HepG2 (cell line): ENCODE results near the gene EVA1C. TPM values are rescaled to one million over a fixed set of nuclear protein-coding genes. Genes with fewer than 3 reads are reported as not detected.

Source experiments
- ATAC-seq: fragments of 200-7000 bp; cut with Tn5 transposase; 3 replicates; pipeline ENCODE4 v1.9.1; 2020; ENCODE audit warnings: mild to moderate bottlenecking, moderate library complexity
- BruUV-seq: library from RNA; stranded (reverse); fragments of 400-500 nt; replicated peaks from 2 replicates; lab custom pipeline; 2021; lab: Mats Ljungman, UMichigan
- CTCF ChIA-PET: fragments of 300-600 bp; formaldehyde crosslinking; extraction: SDS; loops from one replicate; lab custom pipeline; 2021; ENCODE audit warnings: low total read pairs, inconsistent platforms, low intra/inter-chr PET ratio; lab: Yijun Ruan, JAX
- POLR2A ChIA-PET: fragments of 350-600 bp; sonication (Branson Sonifier 250); formaldehyde crosslinking; loops from one replicate; lab custom pipeline; 2020; ENCODE audit warnings: antibody characterized with exemption, inconsistent platforms; lab: Yijun Ruan, JAX
- DNase-seq: peaks from one replicate; pipeline ENCODE4 v3.0.0-alpha.2; 2015; ENCODE audit warnings: low spot score
- FAIRE-seq: peaks from 3 replicates; lab custom pipeline; 2011; peaks lifted over from hg19 to GRCh38; lab: Jason Lieb, UNC
- H2AFZ ChIP-seq: one replicate; pipeline ENCODE4 v1.6.1; 2011; ENCODE audit warnings: low read length, inconsistent platforms
- H3K27ac ChIP-seq: fragments of 300-600 bp; 3 replicates; pipeline ENCODE4 v1.8.0; 2011; ENCODE audit warnings: mixed run types, mild to moderate bottlenecking, mixed read lengths, low read length, inconsistent platforms; ENCODE audit not compliant: insufficient read depth; ENCODE audit errors: extremely low read length
- H3K27me3 ChIP-seq, 2 experiments: fragments of 200-600 bp in 1 of 2; 2 replicates in 1 of 2; 3 replicates in 1 of 2; pipeline versions ENCODE4 v1.6.0 to v1.8.0; 2011; ENCODE audit warnings: low read length in 2 of 2, mild to moderate bottlenecking in 2 of 2, moderate library complexity in 2 of 2, inconsistent platforms in 1 of 2; ENCODE audit not compliant: insufficient read depth in 2 of 2, control insufficient read depth in 1 of 2
- H3K36me3 ChIP-seq, 2 experiments: fragments of 200-600 bp in 1 of 2; replicated peaks in 1 of 2; 2 replicates in 1 of 2; 3 replicates in 1 of 2; pipeline versions ENCODE4 v1.5.1 to v1.8.0; 2011; ENCODE audit warnings: low read length in 2 of 2, inconsistent platforms in 1 of 2; ENCODE audit not compliant: insufficient read depth in 2 of 2, control insufficient read depth in 1 of 2
- H3K4me1 ChIP-seq: 2 replicates; pipeline ENCODE4 v1.5.1; 2012; ENCODE audit warnings: low read length, inconsistent platforms; ENCODE audit not compliant: insufficient read depth
- H3K4me2 ChIP-seq: 2 replicates; pipeline ENCODE4 v1.6.0; 2011; ENCODE audit warnings: low read depth, low read length, inconsistent platforms
- H3K4me3 ChIP-seq, 3 experiments: fragments of 200-600 bp in 1 of 3; sonication (generic), shearing (Covaris generic) in 1 of 3; replicated peaks in 1 of 3; 2 replicates each; pipeline ENCODE4 v1.5.1; 2011 to 2016; ENCODE audit warnings: low read length in 3 of 3, inconsistent platforms in 2 of 3, low read depth in 2 of 3, mild to moderate bottlenecking in 2 of 3, control low read depth in 1 of 3, mixed read lengths in 1 of 3; ENCODE audit not compliant: insufficient read depth in 1 of 3
- H3K79me2 ChIP-seq: one replicate; pipeline ENCODE4 v1.6.1; 2011; ENCODE audit warnings: low read length, inconsistent platforms; ENCODE audit not compliant: insufficient read depth
- H3K9ac ChIP-seq: 2 replicates; pipeline ENCODE4 v1.6.0; 2011; ENCODE audit warnings: mild to moderate bottlenecking, low read depth, low read length, inconsistent platforms; ENCODE audit not compliant: insufficient read depth
- H3K9me3 ChIP-seq: 2 replicates; pipeline ENCODE4 v1.5.1; 2012; ENCODE audit warnings: mild to moderate bottlenecking, low read length
- H4K20me1 ChIP-seq: 2 replicates; pipeline ENCODE4 v1.6.0; 2011; ENCODE audit warnings: inconsistent platforms, mild to moderate bottlenecking, low read length, moderate library complexity; ENCODE audit not compliant: insufficient read depth
- BHLHE40 ChIP-seq: IDR thresholded peaks from 2 replicates; pipeline ENCODE4 v1.6.1; 2011; ENCODE audit warnings: low read length, improper control_type of control experiment
- FOSL2 ChIP-seq: sonication (generic); formaldehyde crosslinking; IDR thresholded peaks from 2 replicates; pipeline ENCODE4 v1.4.0; 2020; ENCODE audit warnings: missing genetic modification reagents
- MBD4 ChIP-seq: IDR thresholded peaks from 2 replicates; pipeline ENCODE4 v1.6.1; 2012; ENCODE audit warnings: low read length, inconsistent platforms, borderline replicate concordance
- MEIS2 ChIP-seq: sonication (generic); formaldehyde crosslinking; IDR thresholded peaks from 2 replicates; pipeline ENCODE4 v1.9.0; 2021; ENCODE audit warnings: mild to moderate bottlenecking, missing genetic modification reagents
- ZNF629 ChIP-seq: sonication (generic); formaldehyde crosslinking; conservative IDR thresholded peaks from 2 replicates; pipeline ENCODE4 v1.5.0; 2020; ENCODE audit warnings: missing genetic modification reagents
- WGBS: methylation state at CpG from one replicate; pipeline ENCODE4 v1.1.6; 2017; ENCODE audit warnings: low lambda C conversion rate; 5-methylcytosine and 5-hydroxymethylcytosine counted together
- in situ Hi-C: cut with HindIII; loops from 2 replicates; pipeline ENCODE4 v1.10.0; 2017; ENCODE audit warnings: low pct_unique_long_range_greater_than_20kb; ENCODE audit not compliant: extremely low pct_ligation_motif_present
- intact Hi-C: fragments of 100-400 bp; cut with micrococcal nuclease; formaldehyde crosslinking; loops from one replicate; pipeline ENCODE4 v1.10.0; 2022; ENCODE audit not compliant: unreplicated experiment
- polyA plus RNA-seq, 8 experiments: library from polyadenylated mRNA; depleted of rRNA in 3 of 8; stranded (reverse) in 7 of 8; unstranded in 1 of 8; fragments of >200 nt; fragmentation: Illumina TruSeq in 4 of 8; extraction: Trizol in 4 of 8; gene quantifications; 2 replicates each; pipeline versions ENCODE4 v1.2.1 to v1.2.3, GENCODE V29; 2011 to 2016; ENCODE audit warnings: low read depth in 4 of 8, missing spikeins in 1 of 8, mixed read lengths in 1 of 8; ENCODE audit not compliant: insufficient read depth in 1 of 8
- total RNA-seq, 5 experiments: library from RNA; depleted of rRNA; stranded (reverse); fragments of >200 nt; fragmentation: Illumina TruSeq; extraction: Trizol; gene quantifications; 2 replicates each; pipeline ENCODE4 v1.2.3, GENCODE V29; 2016; ENCODE audit warnings: low read depth in 1 of 5

EVA1C gene
- total and polyA plus RNA-seq, 2 of the 13 experiments (the other 11 are each of a cell fraction or from before 2014, with no cell fraction given), result 0.29 to 0.34 TPM

DNA sequence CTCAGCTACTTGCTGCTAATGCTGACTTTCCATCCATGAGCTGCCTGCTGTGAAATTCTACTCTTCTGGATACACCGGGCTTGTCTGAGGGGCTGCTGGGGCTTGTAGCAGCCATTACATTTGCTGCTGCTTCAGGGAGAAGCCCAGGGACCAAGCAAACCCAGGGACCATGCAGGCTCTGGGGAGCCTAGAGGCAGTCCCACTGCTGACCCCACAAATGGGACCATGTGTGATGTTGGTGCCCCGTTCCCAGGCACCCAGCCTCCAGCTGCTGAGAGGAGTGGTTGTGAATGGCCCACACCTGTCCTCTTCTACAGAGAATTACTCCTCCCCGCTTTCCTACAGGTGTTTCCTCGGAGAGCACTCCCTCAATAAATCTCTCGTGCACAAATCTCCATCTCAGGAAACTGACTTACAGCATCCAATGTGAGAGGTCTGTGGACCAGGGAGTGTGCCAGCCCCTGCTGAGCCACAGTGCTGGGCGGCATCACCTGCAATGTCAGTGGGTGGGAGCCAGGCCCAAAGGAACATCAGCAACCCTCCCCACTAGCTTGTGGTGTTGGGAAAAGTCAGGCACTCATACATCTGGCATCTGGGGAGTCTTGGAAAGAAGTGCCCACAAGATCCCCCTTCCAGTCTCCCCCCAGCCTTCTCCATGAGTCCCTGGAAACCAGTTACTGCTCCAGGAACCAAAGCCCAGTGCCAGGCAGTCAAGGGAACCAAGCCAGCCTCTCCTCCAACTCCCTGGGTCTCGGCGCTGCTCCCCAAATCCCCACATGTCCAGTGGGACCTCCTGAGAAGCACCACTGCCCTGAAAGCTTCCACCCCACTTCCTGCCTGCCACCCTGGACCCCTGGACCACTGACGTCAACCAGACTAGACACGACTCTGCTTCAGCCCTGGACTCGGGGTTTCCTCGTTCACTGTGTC, 107.7 kb downstream of the EVA1C start (continued):
- TF ChIP-seq MBD4, result no peak
- no peak for TF ChIP-seq MEIS2

DNA sequence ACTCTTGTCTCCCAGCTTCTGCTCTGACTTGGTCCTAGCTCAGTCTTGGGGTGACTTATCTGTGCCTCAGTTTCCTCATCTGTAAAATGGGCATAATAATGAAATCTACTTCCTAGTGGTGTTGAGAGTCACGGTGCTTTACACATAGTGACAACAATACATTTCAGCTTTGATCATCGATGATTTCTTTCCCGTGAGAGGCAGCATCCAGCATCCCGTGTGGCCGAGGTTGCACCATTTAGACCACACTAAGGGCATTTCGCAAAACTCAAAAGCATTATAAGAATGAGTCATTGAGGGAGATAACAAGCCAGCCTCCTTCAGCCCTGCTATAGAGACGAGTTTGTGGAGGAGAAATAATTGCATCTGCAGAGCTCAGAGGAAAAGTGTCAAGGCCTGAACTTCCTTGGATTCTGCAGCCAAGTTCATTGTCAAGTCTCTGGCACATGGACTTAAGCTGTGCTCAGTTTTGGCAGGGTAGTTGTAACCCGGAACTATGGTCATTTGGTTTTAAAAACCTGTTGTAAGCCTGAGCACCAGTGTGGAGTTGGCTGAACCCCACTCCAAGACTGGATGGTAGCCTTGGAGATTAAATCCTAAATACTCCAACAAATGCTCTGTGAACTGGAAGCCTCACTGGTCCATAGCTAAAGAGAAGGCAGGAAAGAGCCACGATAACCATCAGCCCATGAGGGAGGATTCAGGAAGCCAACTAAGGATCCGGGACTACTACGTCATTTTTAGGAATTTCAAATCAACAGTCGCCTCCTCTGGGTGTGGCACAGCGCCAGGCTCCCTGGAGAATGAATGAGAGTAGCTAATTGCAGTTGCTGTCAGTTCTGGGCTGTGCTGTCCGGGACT, 108.6 kb downstream of the EVA1C start:
- H3K4me3 ChIP-seq, result no peak overlapping the region
- H3K27me3 ChIP-seq, result no peaks in the 10 kb centered on the region
- in situ Hi-C loops, result no loop called here
- DNase-seq (no peak), ATAC-seq (no peak), FAIRE-seq (no peak)
- no peaks in the 10 kb centered on the region for H3K79me2 ChIP-seq
- BruUV-seq, result no TSS peak
- H3K27ac ChIP-seq, result no peak overlapping the region
- peaks cover 39% of the 10 kb centered on the region for H3K4me1 ChIP-seq
- TF ChIP-seq BHLHE40 (no peak), FOSL2 (CRISPR knock-in tag) (0 out of 2 replicates have a peak, but pooled peaks have one; percentile 20), ZNF629 (CRISPR knock-in tag) (peak; percentile 65)
- no peak overlapping the region for H3K4me2 ChIP-seq
- H3K36me3 ChIP-seq, result no peaks in the 10 kb centered on the region
- no peaks in the 10 kb centered on the region for H4K20me1 ChIP-seq
- POLR2A ChIA-PET, result no interaction called here
- no peaks in the 10 kb centered on the region for H3K9me3 ChIP-seq
- CTCF ChIA-PET, result interaction anchor here (0.5 kb wide), 1 partner anchor 320 kb away, joined by 3 read pairs; no protein-coding TSS in a partner anchor
- 34% methylated on average over 13 of the region's 14 CpGs for WGBS
- no peak overlapping the region for H3K9ac ChIP-seq
- no peak overlapping the region for H2AFZ ChIP-seq
- intact Hi-C loops, result loop anchor here (10.0 kb wide), 1 partner anchor 84 kb away; no protein-coding TSS in a partner anchor
